Fibroblast of lung (primary cell): ENCODE data around the gene BMPR1B. TPM values are rescaled to one million over a fixed set of nuclear protein-coding genes. Genes with fewer than 3 reads are reported as not detected.

Experiments used
- DNase-seq, 2 donors: peaks; one replicate each; pipeline versions ENCODE4 v3.0.0 to v3.0.0-alpha.2; 2010; ENCODE audit warnings: low read depth in 2 of 2
- H2AFZ ChIP-seq: 2 replicates; pipeline ENCODE4 v1.5.1; 2012; ENCODE audit warnings: low read length, control low read depth, inconsistent platforms
- H3K27ac ChIP-seq: 2 replicates; pipeline ENCODE4 v1.5.1; 2011; ENCODE audit warnings: low read length, control low read depth; ENCODE audit not compliant: insufficient read depth
- H3K27me3 ChIP-seq: 2 replicates; pipeline ENCODE4 v1.5.1; 2011; ENCODE audit warnings: mild to moderate bottlenecking, low read length; ENCODE audit not compliant: control insufficient read depth, insufficient read depth
- H3K36me3 ChIP-seq: 2 replicates; pipeline ENCODE4 v1.5.1; 2011; ENCODE audit warnings: low read length; ENCODE audit not compliant: control insufficient read depth, insufficient read depth
- H3K4me1 ChIP-seq: 2 replicates; pipeline ENCODE4 v1.5.1; 2011; ENCODE audit warnings: low read length; ENCODE audit not compliant: control insufficient read depth, insufficient read depth; ENCODE audit errors: extremely low read depth
- H3K4me2 ChIP-seq: 2 replicates; pipeline ENCODE4 v1.5.1; 2011; ENCODE audit warnings: low read length, control low read depth; ENCODE audit not compliant: insufficient read depth; ENCODE audit errors: extremely low read depth
- H3K4me3 ChIP-seq, 4 experiments: fragments of 200-600 bp in 1 of 4; sonication (generic) in 1 of 4; replicated peaks in 1 of 4; 2 replicates each; pipeline ENCODE4 v1.5.1; 2011 to 2016; ENCODE audit warnings: low read length in 4 of 4, low read depth in 3 of 4, mild to moderate bottlenecking in 3 of 4, control low read depth in 2 of 4, inconsistent platforms in 1 of 4, mixed read lengths in 1 of 4; ENCODE audit not compliant: insufficient read depth in 1 of 4; ENCODE audit errors: control extremely low read depth in 1 of 4
- H3K79me2 ChIP-seq: 2 replicates; pipeline ENCODE4 v1.5.1; 2012; ENCODE audit warnings: mild to moderate bottlenecking, low read length, inconsistent platforms; ENCODE audit not compliant: control insufficient read depth, insufficient read depth
- H3K9ac ChIP-seq: 2 replicates; pipeline ENCODE4 v1.5.1; 2011; ENCODE audit warnings: mild to moderate bottlenecking, low read length, control low read depth; ENCODE audit not compliant: insufficient read depth
- H3K9me3 ChIP-seq: 2 replicates; pipeline ENCODE4 v1.5.1; 2012; ENCODE audit warnings: low read depth, low read length; ENCODE audit not compliant: control insufficient read depth, insufficient read depth
- H4K20me1 ChIP-seq: 2 replicates; pipeline ENCODE4 v1.5.1; 2011; ENCODE audit warnings: low read length; ENCODE audit not compliant: control insufficient read depth, insufficient read depth; ENCODE audit errors: extremely low read depth
- CTCF ChIP-seq, 2 donors: IDR thresholded peaks in 1 of 2; conservative IDR thresholded peaks in 1 of 2; 1 replicate in 1 of 2; 2 replicates in 1 of 2; pipeline ENCODE4 v1.5.1; 2011 to 2012; ENCODE audit warnings: low read length in 2 of 2, control low read depth in 1 of 2, inconsistent platforms in 1 of 2, low read depth in 1 of 2, mild to moderate bottlenecking in 1 of 2
- EZH2 ChIP-seq: IDR thresholded peaks from 2 replicates; pipeline ENCODE4 v1.5.1; 2012; ENCODE audit warnings: low read length, control low read depth, mild to moderate bottlenecking; ENCODE audit errors: missing control alignments
- polyA plus RNA-seq, 2 donors: library from polyadenylated mRNA; depleted of rRNA in 1 of 2; stranded (reverse) in 1 of 2; unstranded in 1 of 2; fragments of >200 nt; gene quantifications; 2 replicates each; pipeline ENCODE4 v1.2.1, GENCODE V29; 2011 to 2012; ENCODE audit warnings: missing spikeins in 1 of 2
- total RNA-seq: library from RNA; depleted of rRNA; stranded (reverse); fragments of >200 nt; gene quantifications from 2 replicates; pipeline ENCODE4 v1.2.1, GENCODE V29; 2014

BMPR1B gene
- total and polyA plus RNA-seq, 2 donors (not counting 1 experiment from before 2014, with no cell fraction given): 0.17 to 0.45 TPM

GRCh38 chr4:95084584-95084983 lies 326.8 kb downstream of the BMPR1B start:
- Histone ChIP-seq H3K4me3 (no peak overlapping the region), H3K4me2 (no peak overlapping the region), H3K9me3 (no peaks in the 10 kb centered on the region), H3K36me3 (no peaks in the 10 kb centered on the region), H4K20me1 (no peaks in the 10 kb centered on the region), H3K4me1 (no peaks in the 10 kb centered on the region), H3K27ac (no peak overlapping the region), H3K79me2 (no peaks in the 10 kb centered on the region), H3K9ac (no peak overlapping the region), H2AFZ (no peak overlapping the region), H3K27me3 (no peaks in the 10 kb centered on the region)
- TF ChIP-seq CTCF (conservative IDR thresholded peaks at IDR 0.05 in 1 of 2, IDR thresholded peaks at IDR 0.05 in 1 of 2; ENCODE audit: low read depth in 1 of 2, low read length in 2 of 2): no peak
- no peak for TF ChIP-seq EZH2
- peak in 1 of 2 donors; percentile 6 for DNase-seq

- no peaks in the 10 kb centered on the region for H3K36me3 ChIP-seq
- H3K4me1 ChIP-seq: no peaks in the 10 kb centered on the region
- no peaks in the 10 kb centered on the region for H3K27me3 ChIP-seq
- no peak overlapping the region for H3K4me2 ChIP-seq
- no peaks in the 10 kb centered on the region for H3K79me2 ChIP-seq
- H3K9ac ChIP-seq: no peak overlapping the region
- no peak for DNase-seq
- no peak for TF ChIP-seq CTCF (conservative IDR thresholded peaks at IDR 0.05 in 1 of 2, IDR thresholded peaks at IDR 0.05 in 1 of 2; ENCODE audit: low read depth in 1 of 2, low read length in 2 of 2)
- no peak for TF ChIP-seq EZH2
- H3K27ac ChIP-seq: no peak overlapping the region
- no peaks in the 10 kb centered on the region for H4K20me1 ChIP-seq
- H3K4me3 ChIP-seq: no peak overlapping the region
- H2AFZ ChIP-seq: no peak overlapping the region
- no peaks in the 10 kb centered on the region for H3K9me3 ChIP-seq
Observed at GRCh38 chr4:95085124-95085833, 327.5 kb downstream of the BMPR1B start.

GRCh38 chr4:95086551-95086950 lies 328.8 kb downstream of the BMPR1B start:
- H3K4me3 ChIP-seq: no peak overlapping the region
- TF ChIP-seq EZH2 (no peak), CTCF (conservative IDR thresholded peaks at IDR 0.05 in 1 of 2, IDR thresholded peaks at IDR 0.05 in 1 of 2; ENCODE audit: low read depth in 1 of 2, low read length in 2 of 2) (no peak)
- peak in 1 of 2 donors; percentile 26 for DNase-seq

More at GRCh38 chr4:95086551-95086950, 328.8 kb downstream of the BMPR1B start:
- no peaks in the 10 kb centered on the region for H4K20me1 ChIP-seq
- no peaks in the 10 kb centered on the region for H3K4me1 ChIP-seq
- no peak overlapping the region for H2AFZ ChIP-seq
- H3K9me3 ChIP-seq: no peaks in the 10 kb centered on the region
- no peak overlapping the region for H3K4me2 ChIP-seq
- no peaks in the 10 kb centered on the region for H3K27me3 ChIP-seq
- no peak overlapping the region for H3K27ac ChIP-seq
- H3K79me2 ChIP-seq: no peaks in the 10 kb centered on the region
- no peak overlapping the region for H3K9ac ChIP-seq
- H3K36me3 ChIP-seq: no peaks in the 10 kb centered on the region
